Activated naive CD4-positive, alpha-beta T cell treated with anti-CD3 and anti-CD28 coated beads, Interleukin-2, amount 50 U/mL, for 16 hours (primary cell): ENCODE data around the gene CCDC15.
"Not testable (repeated sequence)": the region's sequence is repeated elsewhere in the genome, so short reads cannot be mapped to it uniquely, and the experiment has no call there.

Experiments used
- DNase-seq: peaks from one replicate; pipeline ENCODE4 v3.0.0-alpha.2; 2020

The CCDC15 gene

DNA sequence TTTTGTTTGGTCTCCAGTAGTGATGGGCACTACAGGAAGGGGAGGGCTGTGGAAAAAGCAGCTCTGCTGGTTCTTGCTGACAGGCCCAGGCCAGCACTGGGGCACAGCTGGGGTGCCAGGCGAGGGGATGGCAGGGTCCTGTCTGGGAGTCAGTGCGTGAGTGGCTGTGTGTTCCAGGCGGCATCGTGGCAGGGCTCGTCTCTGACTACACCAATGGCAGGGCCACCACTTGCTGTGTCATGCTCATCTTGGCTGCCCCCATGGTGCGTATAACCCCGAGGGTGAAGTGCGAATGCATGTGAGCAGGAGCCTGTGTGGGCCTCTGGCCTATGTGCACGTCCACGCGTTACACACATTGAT is 130.0 kb downstream of the CCDC15 start:
- no peak for DNase-seq

DNA sequence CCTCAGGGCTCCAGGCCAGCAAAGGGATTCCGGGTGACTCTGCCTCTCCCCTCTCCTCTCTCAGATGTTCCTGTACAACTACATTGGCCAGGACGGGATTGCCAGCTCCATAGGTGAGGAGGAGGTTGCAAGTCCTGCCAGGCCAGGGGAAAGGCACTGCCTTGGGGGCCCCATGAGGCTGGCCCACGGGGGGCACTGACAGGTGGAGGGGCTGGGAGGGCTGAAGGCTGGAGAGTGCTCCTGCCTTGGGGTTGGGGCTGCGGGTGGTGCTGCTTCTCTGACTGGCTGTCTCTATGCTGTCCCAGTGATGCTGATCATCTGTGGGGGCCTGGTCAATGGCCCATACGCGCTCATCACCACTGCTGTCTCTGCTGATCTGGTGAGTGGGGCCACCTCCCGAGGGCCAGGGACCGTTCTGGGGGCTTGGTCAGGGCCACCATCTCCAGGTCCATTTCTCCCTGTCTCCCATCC is 130.8 kb downstream of the CCDC15 start:
- DNase-seq: no peak

DNA sequence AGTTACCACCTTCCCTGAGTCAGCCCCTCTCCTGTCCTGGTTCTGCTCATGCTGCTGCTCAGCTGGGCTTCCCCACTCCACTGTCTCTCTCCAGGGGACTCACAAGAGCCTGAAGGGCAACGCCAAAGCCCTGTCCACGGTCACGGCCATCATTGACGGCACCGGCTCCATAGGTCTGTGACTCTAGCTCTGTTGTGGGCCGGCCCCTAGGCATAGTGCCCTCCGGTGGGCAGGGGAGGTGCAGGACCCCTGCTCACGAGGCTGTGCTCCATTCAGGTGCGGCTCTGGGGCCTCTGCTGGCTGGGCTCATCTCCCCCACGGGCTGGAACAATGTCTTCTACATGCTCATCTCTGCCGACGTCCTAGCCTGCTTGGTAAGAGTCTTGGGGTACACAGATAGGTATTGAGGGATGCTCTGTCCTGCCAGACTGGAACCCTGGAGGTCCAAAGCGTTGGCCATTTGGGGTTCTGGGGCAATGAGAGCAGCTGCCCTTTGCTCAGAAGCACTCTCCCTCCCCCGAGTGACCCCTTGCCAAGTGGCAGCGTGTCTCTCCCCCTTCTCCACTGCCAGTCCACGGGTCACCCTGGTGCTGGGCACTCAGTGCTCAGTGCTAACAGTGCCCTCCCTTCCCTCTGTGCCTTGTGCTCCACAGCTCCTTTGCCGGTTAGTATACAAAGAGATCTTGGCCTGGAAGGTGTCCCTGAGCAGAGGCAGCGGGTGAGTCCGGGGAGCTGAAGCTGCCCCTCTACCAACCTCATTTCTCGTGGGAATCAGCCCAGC is 131.5 kb downstream of the CCDC15 start:
- DNase-seq: no peak

DNA sequence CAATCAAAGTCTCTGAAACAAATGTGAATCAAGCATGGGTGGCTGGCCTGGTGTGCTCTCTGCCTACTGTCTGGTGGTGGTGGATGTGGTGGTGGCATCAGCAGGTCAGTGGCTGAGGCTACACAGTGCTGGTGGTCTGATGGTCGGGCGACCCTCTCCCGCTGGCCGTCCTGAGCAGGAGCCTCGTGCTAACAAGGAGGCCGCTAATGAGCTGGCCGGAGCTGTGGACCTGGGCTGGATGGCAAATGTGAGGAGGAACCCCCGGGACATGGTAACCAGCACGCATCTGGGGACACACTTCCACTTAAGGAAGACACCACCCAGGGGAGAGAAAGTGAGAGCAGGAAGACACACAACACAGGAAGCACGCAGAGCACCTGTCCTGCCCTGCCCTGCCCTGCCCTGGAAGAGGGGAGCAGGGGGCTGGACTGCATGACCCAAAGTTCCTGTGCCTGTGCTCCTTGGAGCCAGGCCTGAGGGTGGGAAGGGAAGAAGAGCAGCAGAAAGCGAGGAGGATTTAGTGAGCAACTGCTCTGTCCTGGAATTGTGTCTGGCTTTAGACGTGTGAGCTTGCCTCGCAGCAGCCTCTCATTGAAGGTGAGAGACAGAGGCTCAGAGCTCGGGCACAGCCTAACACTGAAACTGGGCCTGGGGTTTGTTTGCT is 132.8 kb downstream of the CCDC15 start:
- no peak for DNase-seq

- no peak for DNase-seq
Measured at GRCh38 chr11:125088123-125088522, 134.1 kb downstream of the CCDC15 start.

DNA sequence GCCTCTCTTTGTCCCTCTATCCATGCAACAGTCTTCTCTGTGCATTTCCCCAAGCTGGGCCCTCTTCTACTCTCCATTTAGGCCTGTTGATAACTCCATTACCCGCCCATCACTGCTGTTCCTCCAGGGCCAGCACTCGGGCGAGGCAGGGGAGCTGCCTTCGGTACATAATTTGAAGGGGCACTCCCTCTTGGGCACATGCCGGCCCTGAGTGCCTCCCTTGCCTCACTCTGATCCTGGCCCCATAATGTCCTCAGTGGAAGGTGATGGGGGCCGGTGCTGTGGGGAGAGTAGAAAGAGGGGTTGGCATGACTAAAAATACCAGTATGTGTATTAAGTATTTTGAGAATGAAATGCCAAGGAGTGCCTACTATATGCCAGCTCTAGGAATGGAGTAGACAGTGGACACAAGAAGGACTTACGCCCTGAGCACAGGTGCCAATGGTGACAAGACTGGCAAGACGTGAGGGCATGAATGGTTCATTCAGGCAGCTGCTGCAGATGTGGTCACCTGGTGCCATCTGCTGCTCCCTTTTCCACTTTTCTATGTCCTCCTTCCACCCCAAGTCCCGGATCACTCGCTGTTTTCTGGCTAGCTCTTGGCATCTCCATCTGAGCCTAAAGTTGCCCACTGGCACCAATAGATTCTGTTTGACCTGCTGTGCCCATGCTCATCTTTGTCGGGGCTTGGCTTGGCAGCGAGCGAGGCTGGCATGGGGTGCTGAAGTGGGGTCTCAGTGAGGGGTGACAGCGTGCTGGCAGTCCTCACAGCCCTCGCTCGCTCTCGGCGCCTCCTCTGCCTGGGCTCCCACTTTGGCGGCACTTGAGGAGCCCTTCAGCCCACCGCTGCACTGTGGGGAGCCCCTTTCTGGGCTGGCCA is 134.8 kb downstream of the CCDC15 start:
- no peak for DNase-seq

DNA sequence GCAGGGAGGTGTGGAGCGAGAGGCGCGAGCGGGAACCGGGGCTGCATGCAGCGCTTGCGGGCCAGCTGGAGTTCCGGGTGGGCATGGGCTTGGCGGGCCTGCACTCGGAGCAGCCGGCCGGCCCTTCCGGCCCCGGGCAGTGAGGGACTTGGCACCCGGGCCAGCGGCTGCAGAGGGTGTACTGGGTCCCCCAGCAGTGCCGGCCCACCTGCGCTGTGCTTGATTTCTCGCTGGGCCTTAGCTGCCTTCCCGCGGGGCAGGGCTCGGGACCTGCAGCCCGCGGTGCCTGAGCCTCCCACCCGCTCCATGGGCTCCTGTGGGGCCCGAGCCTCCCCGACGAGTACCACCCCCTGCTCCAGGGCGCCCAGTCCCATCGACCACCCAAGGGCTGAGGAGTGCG is 135.5 kb downstream of the CCDC15 start:
- DNase-seq: not testable (repeated sequence)

DNA sequence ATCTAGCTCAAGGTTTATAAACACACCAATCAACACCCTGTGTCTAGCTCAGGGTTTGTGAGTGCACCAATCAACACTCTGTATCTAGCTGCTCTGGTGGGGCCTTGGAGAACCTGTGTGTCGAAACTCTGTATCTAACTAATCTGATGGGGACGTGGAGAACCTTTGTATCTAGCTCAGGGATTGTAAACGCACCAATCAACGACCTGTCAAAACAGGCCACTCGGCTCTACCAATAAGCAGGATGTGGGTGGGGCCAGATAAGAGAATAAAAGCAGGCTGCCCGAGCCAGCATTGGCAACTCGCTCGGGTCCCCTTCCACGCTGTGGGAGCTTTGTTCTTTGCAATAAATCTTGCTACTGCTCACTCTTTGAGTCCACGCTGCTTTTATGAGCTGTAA is 136.1 kb downstream of the CCDC15 start:
- DNase-seq: not testable (repeated sequence)

- DNase-seq: no peak
Measured at GRCh38 chr11:125090816-125091215, 136.8 kb downstream of the CCDC15 start.
